H9 (cell line): ENCODE measurements around the gene HIF1A. TPM values are rescaled to one million over a fixed set of nuclear protein-coding genes. Genes with fewer than 3 reads are reported as not detected.

Experiments
- DNase-seq: peaks from one replicate; pipeline ENCODE4 v3.0.0-alpha.2; 2017
- H2AFZ ChIP-seq: one replicate; pipeline ENCODE4 v1.6.1; 2013; ENCODE audit warnings: mild to moderate bottlenecking, low read length, control low read depth, moderate library complexity
- H2AK5ac ChIP-seq: 2 replicates; pipeline ENCODE4 v1.6.1; 2013; ENCODE audit warnings: low read length, control low read depth, mixed read lengths; ENCODE audit not compliant: insufficient read length
- H2BK120ac ChIP-seq: one replicate; pipeline ENCODE4 v1.6.1; 2013; ENCODE audit warnings: low read depth, mild to moderate bottlenecking, low read length, control low read depth, inconsistent platforms; ENCODE audit not compliant: poor library complexity, severe bottlenecking
- H2BK12ac ChIP-seq: 2 replicates; pipeline ENCODE4 v1.6.1; 2013; ENCODE audit warnings: low read length, control low read depth, mixed read lengths, low read depth; ENCODE audit not compliant: insufficient read length
- H2BK15ac ChIP-seq: 2 replicates; pipeline ENCODE4 v1.6.1; 2013; ENCODE audit warnings: low read depth, low read length, control low read depth
- H2BK20ac ChIP-seq: one replicate; pipeline ENCODE4 v1.6.1; 2013; ENCODE audit warnings: low read depth, mild to moderate bottlenecking, low read length, control low read depth, inconsistent platforms; ENCODE audit not compliant: poor library complexity, severe bottlenecking
- H2BK5ac ChIP-seq: 2 replicates; pipeline ENCODE4 v1.6.1; 2013; ENCODE audit warnings: low read length, control low read depth, mixed read lengths; ENCODE audit not compliant: insufficient read length
- H3K14ac ChIP-seq: 2 replicates; pipeline ENCODE4 v1.6.1; 2013; ENCODE audit warnings: low read length, control low read depth; ENCODE audit not compliant: insufficient read depth
- H3K18ac ChIP-seq: 2 replicates; pipeline ENCODE4 v1.6.1; 2013; ENCODE audit warnings: low read depth, mild to moderate bottlenecking, mixed read lengths, low read length, control low read depth; ENCODE audit not compliant: insufficient read length
- H3K23ac ChIP-seq: 2 replicates; pipeline ENCODE4 v1.6.1; 2013; ENCODE audit warnings: low read length, control low read depth, mixed read lengths, low read depth; ENCODE audit not compliant: insufficient read length
- H3K23me2 ChIP-seq: 2 replicates; pipeline ENCODE4 v1.6.1; 2013; ENCODE audit warnings: low read depth, mild to moderate bottlenecking, mixed read lengths, low read length, control low read depth; ENCODE audit not compliant: insufficient read length, poor library complexity, severe bottlenecking
- H3K27ac ChIP-seq: 2 replicates; pipeline ENCODE4 v1.5.1; 2013; ENCODE audit warnings: low read length, control low read depth, mixed read lengths, low read depth; ENCODE audit not compliant: insufficient read length
- H3K27me3 ChIP-seq: 2 replicates; pipeline ENCODE4 v1.6.1; 2013; ENCODE audit warnings: low read length, control low read depth, inconsistent platforms; ENCODE audit not compliant: insufficient read depth
- H3K4ac ChIP-seq: 2 replicates; pipeline ENCODE4 v1.6.1; 2013; ENCODE audit warnings: low read depth, mild to moderate bottlenecking, control low read depth, inconsistent platforms, low read length, moderate library complexity
- H3K4me1 ChIP-seq: 2 replicates; pipeline ENCODE4 v1.6.1; 2013; ENCODE audit warnings: low read length, control low read depth, inconsistent platforms; ENCODE audit not compliant: insufficient read depth
- H3K4me2 ChIP-seq: 2 replicates; pipeline ENCODE4 v1.6.1; 2013; ENCODE audit warnings: low read length, control low read depth, mixed read lengths; ENCODE audit not compliant: insufficient read length, insufficient read depth
- H3K56ac ChIP-seq: 2 replicates; pipeline ENCODE4 v1.6.1; 2013; ENCODE audit warnings: low read depth, mild to moderate bottlenecking, mixed read lengths, low read length, control low read depth; ENCODE audit not compliant: insufficient read length
- H3K79me1 ChIP-seq: 2 replicates; pipeline ENCODE4 v1.6.1; 2013; ENCODE audit warnings: low read depth, mild to moderate bottlenecking, moderate library complexity, low read length, control low read depth, inconsistent platforms; ENCODE audit not compliant: insufficient read depth, poor library complexity, severe bottlenecking
- H3K79me2 ChIP-seq: 2 replicates; pipeline ENCODE4 v1.6.1; 2013; ENCODE audit warnings: low read length, control low read depth, inconsistent platforms; ENCODE audit not compliant: insufficient read depth
- H3K9ac ChIP-seq: 2 replicates; pipeline ENCODE4 v1.6.1; 2013; ENCODE audit warnings: low read length, control low read depth, mixed read lengths; ENCODE audit not compliant: insufficient read length; ENCODE audit errors: extremely low read depth
- H3K9me3 ChIP-seq: one replicate; pipeline ENCODE4 v1.6.1; 2013; ENCODE audit warnings: low read depth, low read length, inconsistent platforms; ENCODE audit not compliant: control insufficient read depth
- H3T11ph ChIP-seq: one replicate; pipeline ENCODE4 v1.6.1; 2013; ENCODE audit warnings: mild to moderate bottlenecking, low read length, control low read depth, inconsistent platforms
- H4K20me1 ChIP-seq: one replicate; pipeline ENCODE4 v1.6.1; 2013; ENCODE audit not compliant: control insufficient read depth, insufficient read length, insufficient read depth
- H4K5ac ChIP-seq: 2 replicates; pipeline ENCODE4 v1.6.1; 2013; ENCODE audit warnings: low read depth, mild to moderate bottlenecking, mixed read lengths, low read length, control low read depth; ENCODE audit not compliant: insufficient read length
- H4K8ac ChIP-seq: replicated peaks from 2 replicates; pipeline ENCODE4 v1.6.1; 2013; ENCODE audit warnings: low read length, control low read depth, mixed read lengths, low read depth; ENCODE audit not compliant: insufficient read length
- H4K91ac ChIP-seq: 2 replicates; pipeline ENCODE4 v1.6.1; 2013; ENCODE audit warnings: low read depth, mild to moderate bottlenecking, moderate library complexity, mixed read lengths, low read length, control low read depth; ENCODE audit not compliant: insufficient read length
- H3K27ac Mint-ChIP-seq, 3 experiments: 2 replicates in 2 of 3; 3 replicates in 1 of 3; pipeline ENCODE4 v1.8.0; 2020 to 2021; ENCODE audit warnings: mixed read lengths in 3 of 3, mild to moderate bottlenecking in 1 of 3, moderate library complexity in 1 of 3
- H3K27me3 Mint-ChIP-seq: 2 replicates; pipeline ENCODE4 v1.8.0; 2021; ENCODE audit warnings: low read depth, mild to moderate bottlenecking, moderate library complexity, mixed read lengths
- H3K36me3 Mint-ChIP-seq, 3 experiments: 2 replicates in 2 of 3; 3 replicates in 1 of 3; pipeline ENCODE4 v1.8.0; 2020 to 2021; ENCODE audit warnings: low read depth in 3 of 3, mixed read lengths in 3 of 3; ENCODE audit not compliant: insufficient read depth in 1 of 3
- H3K4me1 Mint-ChIP-seq, 2 experiments: 2 replicates each; pipeline ENCODE4 v1.8.0; 2020; ENCODE audit warnings: mixed read lengths in 2 of 2
- H3K4me3 Mint-ChIP-seq, 2 experiments: 2 replicates in 1 of 2; 3 replicates in 1 of 2; pipeline ENCODE4 v1.8.0; 2020 to 2021; ENCODE audit warnings: mild to moderate bottlenecking in 2 of 2, mixed read lengths in 2 of 2, moderate library complexity in 1 of 2
- H3K9me3 Mint-ChIP-seq, 2 experiments: 2 replicates in 1 of 2; 3 replicates in 1 of 2; pipeline ENCODE4 v1.8.0; 2020; ENCODE audit warnings: mild to moderate bottlenecking in 2 of 2, mixed read lengths in 2 of 2, moderate library complexity in 1 of 2
- WGBS: extraction: QIAGEN DNeasy Blood & Tissue Kit; methylation state at CpG from one replicate; pipeline ENCODE4 v1.1.7; 2013; ENCODE audit warnings: missing lambda C conversion rate, low lambda C conversion rate, mixed read lengths; ENCODE audit not compliant: insufficient read length; ENCODE audit errors: extremely low coverage; 5-methylcytosine and 5-hydroxymethylcytosine counted together
- total RNA-seq: library from RNA; stranded (reverse); gene quantifications from 2 replicates; pipeline ENCODE4 v1.2.1, GENCODE V29; 2021
- TF ChIP-seq, protein P1 (sequence below): fragments of 200-600 bp; sonication (generic); conservative IDR thresholded peaks from 3 replicates; pipeline ENCODE4 v1.8.0; 2021; ENCODE audit warnings: antibody characterized with exemption, mild to moderate bottlenecking

HIF1A gene
- total RNA-seq, 1 experiment from 2014 or later: 154 TPM

DNA sequence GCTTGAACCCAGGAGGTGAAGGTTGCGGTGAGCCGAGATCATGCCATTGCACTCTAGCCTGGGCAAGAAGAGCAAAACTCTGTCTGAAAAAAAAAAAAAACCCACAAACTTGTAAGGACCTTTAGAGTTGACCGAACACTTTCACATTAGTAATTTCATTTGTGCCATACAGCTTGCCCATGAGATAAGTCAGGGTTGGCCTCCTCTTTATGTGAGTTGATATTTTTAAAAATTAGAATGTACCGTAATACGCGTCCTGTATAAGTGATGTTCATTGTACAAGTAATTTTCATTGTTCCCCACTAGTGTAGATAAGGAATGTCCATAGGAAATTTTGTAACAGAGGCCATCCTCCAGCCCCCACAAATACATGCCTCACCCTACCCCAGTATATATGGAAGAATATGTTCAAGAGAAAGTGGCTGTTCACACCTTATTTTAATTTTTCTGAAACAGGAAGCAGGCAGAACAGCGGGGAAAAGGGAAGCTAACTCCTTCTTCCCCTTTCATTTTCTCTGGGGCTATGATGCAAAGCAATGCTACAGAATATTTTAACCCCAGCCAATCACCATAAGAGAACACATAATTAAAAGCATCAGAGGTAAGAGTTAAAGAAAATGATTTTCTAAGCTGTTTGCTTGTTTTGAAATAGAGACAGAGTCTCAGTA, 31.9 kb upstream of the HIF1A start:
- Histone ChIP-seq H3K56ac (no peak overlapping the region), H2AK5ac (no peak overlapping the region), H3K23ac (no peak overlapping the region), H3K23me2 (no peaks in the 10 kb centered on the region), H3K9me3 (no peaks in the 10 kb centered on the region), H3K79me1 (no peaks in the 10 kb centered on the region), H4K91ac (no peak overlapping the region), H3K27ac (no peak overlapping the region), H3T11ph (no peak overlapping the region), H3K4me1 (no peaks in the 10 kb centered on the region; the same call in 1 of the 2 replicates), H3K9ac (no peak overlapping the region), H2BK120ac (no peak overlapping the region), H4K8ac (no peak overlapping the region), H4K20me1 (no peaks in the 10 kb centered on the region), H2BK20ac (no peak overlapping the region), H3K4me2 (no peak overlapping the region), H4K5ac (no peak overlapping the region), H3K27me3 (no peaks in the 10 kb centered on the region; the same call in 1 of the 2 replicates), H3K79me2 (no peaks in the 10 kb centered on the region), H3K14ac (no peak overlapping the region), H2BK5ac (no peak overlapping the region), H2BK15ac (no peak overlapping the region), H3K18ac (no peak overlapping the region), H2AFZ (no peak overlapping the region), H3K4ac (no peak overlapping the region), H2BK12ac (no peak overlapping the region)
- Mint-ChIP-seq H3K4me3 (no peak overlapping the region), H3K4me1 (peaks cover 0 to 6% of the 10 kb centered on the region in 2 experiments; a peak in 2 of 4 replicates), H3K27ac (no peak overlapping the region), H3K27me3 (peaks cover 2% of the 10 kb centered on the region; the same call in 1 of the 2 replicates), H3K9me3 (no peaks in the 10 kb centered on the region; a peak in 1 of 5 replicates), H3K36me3 (no peaks in the 10 kb centered on the region)
- TF ChIP-seq, protein P1, sequence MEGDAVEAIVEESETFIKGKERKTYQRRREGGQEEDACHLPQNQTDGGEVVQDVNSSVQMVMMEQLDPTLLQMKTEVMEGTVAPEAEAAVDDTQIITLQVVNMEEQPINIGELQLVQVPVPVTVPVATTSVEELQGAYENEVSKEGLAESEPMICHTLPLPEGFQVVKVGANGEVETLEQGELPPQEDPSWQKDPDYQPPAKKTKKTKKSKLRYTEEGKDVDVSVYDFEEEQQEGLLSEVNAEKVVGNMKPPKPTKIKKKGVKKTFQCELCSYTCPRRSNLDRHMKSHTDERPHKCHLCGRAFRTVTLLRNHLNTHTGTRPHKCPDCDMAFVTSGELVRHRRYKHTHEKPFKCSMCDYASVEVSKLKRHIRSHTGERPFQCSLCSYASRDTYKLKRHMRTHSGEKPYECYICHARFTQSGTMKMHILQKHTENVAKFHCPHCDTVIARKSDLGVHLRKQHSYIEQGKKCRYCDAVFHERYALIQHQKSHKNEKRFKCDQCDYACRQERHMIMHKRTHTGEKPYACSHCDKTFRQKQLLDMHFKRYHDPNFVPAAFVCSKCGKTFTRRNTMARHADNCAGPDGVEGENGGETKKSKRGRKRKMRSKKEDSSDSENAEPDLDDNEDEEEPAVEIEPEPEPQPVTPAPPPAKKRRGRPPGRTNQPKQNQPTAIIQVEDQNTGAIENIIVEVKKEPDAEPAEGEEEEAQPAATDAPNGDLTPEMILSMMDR: no peak
- no peak for DNase-seq
- no CpG with 5 or more reads among the region's 7 CpGs for whole genome bisulfite sequencing
